PC-9 (cell line): ENCODE data around the gene SNX2. TPM values are rescaled to one million over a fixed set of nuclear protein-coding genes. Genes with fewer than 3 reads are reported as not detected.

Source experiments
- BruUV-seq: library from RNA; stranded (reverse); fragments of 400-500 nt; replicated peaks from 2 replicates; lab custom pipeline; 2021; lab: Mats Ljungman, UMichigan
- CTCF ChIA-PET: fragments of 300-600 bp; sonication (Branson Sonifier 250); formaldehyde crosslinking; loops from one replicate; lab custom pipeline; 2022; ENCODE audit warnings: antibody characterized with exemption; lab: Charles Lee
- POLR2A ChIA-PET: fragments of 300-600 bp; sonication (Branson Sonifier 250); formaldehyde crosslinking; loops from one replicate; lab custom pipeline; 2022; ENCODE audit warnings: antibody characterized with exemption; ENCODE audit not compliant: unreplicated experiment; lab: Charles Lee
- DNase-seq, 2 experiments: peaks; one replicate each; pipeline versions ENCODE4 v3.0.0 to v3.0.0-alpha.2; 2015 to 2022; ENCODE audit warnings: mixed read lengths in 1 of 2
- H2AFZ ChIP-seq: fragments of 200-600 bp; sonication (generic); 2 replicates; pipeline ENCODE4 v1.8.1; 2017; ENCODE audit warnings: antibody characterized with exemption
- H3F3A ChIP-seq: fragments of 200-600 bp; sonication (generic); 2 replicates; pipeline ENCODE4 v1.8.1; 2017; ENCODE audit warnings: antibody characterized with exemption, mild to moderate bottlenecking, low read depth; ENCODE audit not compliant: insufficient read depth
- H3K27ac ChIP-seq: fragments of 200-600 bp; sonication (generic); 2 replicates; pipeline ENCODE4 v1.6.1; 2016; ENCODE audit warnings: mixed run types
- H3K27me3 ChIP-seq: fragments of 200-600 bp; sonication (generic); 2 replicates; pipeline ENCODE4 v1.6.1; 2016; ENCODE audit warnings: low read depth, mixed run types; ENCODE audit not compliant: insufficient read depth
- H3K36me3 ChIP-seq: fragments of 200-600 bp; sonication (generic); 2 replicates; pipeline ENCODE4 v1.6.1; 2016; ENCODE audit warnings: low read depth, mixed run types
- H3K4me1 ChIP-seq: fragments of 200-600 bp; sonication (generic); replicated peaks from 2 replicates; pipeline ENCODE4 v1.6.1; 2016; ENCODE audit warnings: mixed run types; ENCODE audit not compliant: insufficient read depth
- H3K4me2 ChIP-seq: fragments of 200-600 bp; sonication (generic); 2 replicates; pipeline ENCODE4 v1.6.1; 2017; ENCODE audit warnings: mixed run types
- H3K4me3 ChIP-seq: fragments of 200-600 bp; sonication (generic); 2 replicates; pipeline ENCODE4 v1.6.1; 2016; ENCODE audit warnings: mixed run types
- H3K79me2 ChIP-seq: fragments of 200-600 bp; sonication (generic); 2 replicates; pipeline ENCODE4 v1.6.1; 2017; ENCODE audit warnings: low read depth, mixed run types
- H3K9me2 ChIP-seq: fragments of 200-600 bp; sonication (generic); 2 replicates; pipeline ENCODE4 v1.8.1; 2017; ENCODE audit warnings: mild to moderate bottlenecking; ENCODE audit not compliant: insufficient read depth
- H3K9me3 ChIP-seq: fragments of 200-600 bp; sonication (generic); 2 replicates; pipeline ENCODE4 v1.8.1; 2016; ENCODE audit warnings: low read depth; ENCODE audit not compliant: insufficient read depth
- H4K20me1 ChIP-seq: fragments of 200-600 bp; sonication (generic); 2 replicates; pipeline ENCODE4 v1.8.1; 2017; ENCODE audit not compliant: insufficient read depth
- CTCF ChIP-seq: fragments of 200-600 bp; sonication (generic); conservative IDR thresholded peaks from 2 replicates; pipeline ENCODE4 v1.6.1; 2017; ENCODE audit warnings: mixed run types, antibody characterized with exemption, mild to moderate bottlenecking, moderate library complexity
- EZH2 ChIP-seq: fragments of 200-600 bp; sonication (generic); IDR thresholded peaks from 2 replicates; pipeline ENCODE4 v1.8.0; 2017; ENCODE audit warnings: antibody characterized with exemption, low read depth
- intact Hi-C: fragments of 100-400 bp; cut with micrococcal nuclease; formaldehyde crosslinking; loops from one replicate; pipeline ENCODE4 v1.10.0; 2022; ENCODE audit not compliant: unreplicated experiment
- total RNA-seq: library from RNA; stranded (reverse); gene quantifications from 2 replicates; pipeline ENCODE4 v1.2.3, GENCODE V29; 2021

Gene SNX2
- total RNA-seq, 1 experiment from 2014 or later, result 42.4 TPM

DNA sequence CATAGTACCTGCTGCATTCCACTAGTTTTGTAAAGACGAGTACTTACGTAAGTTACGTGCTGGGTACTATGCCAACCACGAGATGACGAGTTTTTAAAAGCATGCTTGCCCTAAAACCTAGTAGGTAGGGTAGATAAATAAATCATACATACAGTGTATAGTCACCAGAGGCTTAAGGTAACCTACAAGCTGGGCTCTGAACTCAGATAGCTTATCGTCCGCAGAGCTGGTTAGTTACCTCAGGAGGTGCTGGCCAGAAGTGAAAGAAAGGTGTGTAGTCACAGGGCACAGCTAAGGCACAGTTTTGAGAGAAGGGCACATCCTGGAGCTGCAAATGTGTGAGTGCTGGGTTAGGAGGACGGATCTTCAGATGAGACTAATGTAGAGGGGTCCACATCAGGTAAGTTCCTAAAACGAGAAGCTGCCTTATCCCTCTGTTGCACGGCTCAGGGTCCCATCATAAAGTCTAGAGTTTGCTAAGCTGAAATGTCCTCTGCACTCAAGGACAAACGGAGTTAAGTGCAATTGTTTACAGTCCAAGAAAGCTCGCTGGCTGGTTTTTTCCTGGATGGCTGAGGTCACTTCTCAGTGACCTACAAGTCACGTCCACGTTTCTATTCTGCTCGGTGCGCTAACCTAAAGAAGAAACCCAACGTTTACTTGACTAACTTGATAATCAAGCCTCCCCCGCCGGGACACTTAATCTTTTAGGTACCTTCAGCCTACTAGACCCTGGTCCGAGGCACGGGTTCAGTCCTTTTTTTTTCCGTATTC, 69.4 kb downstream of the SNX2 start:
- intact Hi-C loops, result loop anchor here (2.0 to 10.0 kb wide), 2 partner anchors 70 to 670 kb away; partner anchors contain the start of genes CSNK1G3 and SNX2
- DNase-seq, result peak; percentile 10 to 48
- Histone ChIP-seq H3K9me2 (no peaks in the 10 kb centered on the region), H3K79me2 (peaks cover 28% of the 10 kb centered on the region), H3K36me3 (no peaks in the 10 kb centered on the region), H3K4me3 (peak overlapping the region; percentile 64), H3K27ac (peak overlapping the region; percentile 87), H3K9me3 (no peaks in the 10 kb centered on the region), H3K27me3 (no peaks in the 10 kb centered on the region), H4K20me1 (no peaks in the 10 kb centered on the region), H3F3A (peaks cover 25% of the 10 kb centered on the region), H3K4me2 (peak overlapping the region; percentile 92), H3K4me1 (peaks cover 44% of the 10 kb centered on the region), H2AFZ (peak overlapping the region; percentile 96)
- TF ChIP-seq CTCF (no peak), EZH2 (no peak)
- CTCF ChIA-PET, result no interaction called here
- POLR2A ChIA-PET, result no interaction called here
- BruUV-seq, result TSS peak; percentile 66

DNA sequence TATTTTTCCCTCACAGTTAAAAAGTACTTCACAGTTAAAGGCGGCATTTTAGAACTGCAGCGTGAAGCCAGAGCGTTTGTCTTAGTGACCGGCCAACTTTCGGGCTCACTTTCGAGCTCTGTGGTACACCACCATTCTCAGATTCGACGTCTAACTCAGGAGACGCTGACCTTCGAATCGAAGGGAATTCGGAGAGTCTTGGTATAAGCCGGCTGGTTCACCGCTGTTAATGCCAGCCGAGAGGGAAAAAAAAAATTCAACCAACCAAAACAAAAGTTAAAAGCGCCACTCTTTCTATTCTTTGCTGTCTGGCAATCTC, 70.0 kb downstream of the SNX2 start:
- no peak for DNase-seq
- Histone ChIP-seq H3K36me3 (no peaks in the 10 kb centered on the region), H3K4me1 (peaks cover 49% of the 10 kb centered on the region), H2AFZ (peak overlapping the region; percentile 96), H3K4me3 (peak overlapping the region; percentile 64), H4K20me1 (no peaks in the 10 kb centered on the region), H3K9me3 (no peaks in the 10 kb centered on the region), H3K27me3 (no peaks in the 10 kb centered on the region), H3K9me2 (no peaks in the 10 kb centered on the region), H3K27ac (peak overlapping the region; percentile 87), H3K4me2 (peak overlapping the region; percentile 92), H3F3A (peaks cover 25% of the 10 kb centered on the region), H3K79me2 (peaks cover 28% of the 10 kb centered on the region)
- TF ChIP-seq EZH2, result no peak
- no peak for TF ChIP-seq CTCF
- ChIA-PET CTCF (no interaction called here), POLR2A (interaction anchor here (0.7 kb wide), 1 partner anchor 194 kb away, joined by 5 read pairs; no protein-coding TSS in a partner anchor)
- no TSS peak for BruUV-seq
- intact Hi-C loops, result loop anchor here (2.0 to 10.0 kb wide), 5 partner anchors 70 to 1897 kb away; partner anchors contain the start of genes CSNK1G3, PPIC and SNX2

DNA sequence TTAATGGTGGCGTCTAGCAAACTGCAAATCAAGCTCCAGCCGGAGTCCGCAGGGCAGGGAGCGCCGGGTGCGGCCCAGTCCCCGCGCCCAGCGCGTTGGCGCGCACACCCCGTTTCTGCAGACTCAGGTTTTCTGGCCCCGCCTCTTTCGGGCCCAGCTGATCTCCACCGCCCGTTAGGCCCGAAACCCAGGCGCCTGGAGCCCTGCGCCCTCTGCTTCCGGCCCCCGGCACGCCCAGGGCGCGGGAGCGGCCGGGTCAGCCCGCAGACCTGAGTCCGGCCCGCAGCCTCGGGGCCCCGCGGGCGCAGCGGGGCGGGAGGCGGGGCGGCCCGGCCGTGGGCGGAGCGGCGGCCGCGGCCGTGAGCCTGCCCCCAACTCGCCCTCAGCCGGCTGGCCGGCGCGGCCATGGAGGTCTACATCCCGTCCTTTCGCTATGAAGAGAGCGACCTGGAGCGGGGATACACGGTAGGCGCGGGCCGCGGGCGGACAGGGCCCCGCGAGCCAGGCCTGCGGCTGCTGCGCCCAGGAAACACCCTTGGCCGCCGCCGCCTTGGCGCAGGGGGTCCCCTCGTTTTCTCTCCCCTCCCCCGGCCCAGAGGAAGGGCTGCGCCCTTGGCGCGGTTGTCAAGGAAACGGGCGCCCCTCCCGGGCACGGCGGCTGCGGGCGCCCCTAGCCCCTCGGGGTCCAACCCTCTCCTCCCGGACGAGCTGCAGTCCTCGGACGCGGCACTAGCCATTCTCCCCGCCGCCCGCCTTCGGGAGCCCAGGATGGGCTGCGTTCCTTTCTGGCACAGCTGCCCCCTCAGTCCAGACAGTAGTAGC, 70.6 kb downstream of the SNX2 start, which contains the start of gene SNX24:
Gene SNX24 (plus strand): TSS at position 385 of the 822 bp plus-strand sequence. CDS start 21 bp downstream, at position 406.
- H3K4me2 ChIP-seq, result peak within 1 kb of the TSS; percentile 92
- peak within 1 kb of the TSS; percentile 87 for H3K27ac ChIP-seq
- H3K9me2 ChIP-seq, result no peaks in the 10 kb centered on the region
- H3F3A ChIP-seq, result peaks cover 30% of the 10 kb centered on the region
- no peaks in the 10 kb centered on the region for H3K9me3 ChIP-seq
- ChIA-PET CTCF (no interaction called here), POLR2A (interaction anchor here (0.7 kb wide), 1 partner anchor 194 kb away, joined by 5 read pairs; no protein-coding TSS in a partner anchor)
- intact Hi-C loops, result loop anchor here (2.0 to 10.0 kb wide), 5 partner anchors 71 to 1897 kb away; partner anchors contain the start of genes CSNK1G3, PPIC and SNX2
- H3K36me3 ChIP-seq, result peaks cover 3% of the 10 kb centered on the region; the same call in 1 of the 2 replicates
- BruUV-seq, result no TSS peak
- TF ChIP-seq CTCF, result no peak
- TF ChIP-seq EZH2, result no peak
- no peaks in the 10 kb centered on the region for H3K27me3 ChIP-seq
- H3K79me2 ChIP-seq, result peaks cover 33% of the 10 kb centered on the region
- H4K20me1 ChIP-seq, result no peaks in the 10 kb centered on the region
- peak; percentile 70 to 76 for DNase-seq
- peak within 1 kb of the TSS; percentile 99 for H2AFZ ChIP-seq
- H3K4me1 ChIP-seq, result peaks cover 55% of the 10 kb centered on the region
- peak within 1 kb of the TSS; percentile 64 for H3K4me3 ChIP-seq
